Keratinocyte (primary cell): ENCODE data around the gene PAN2. TPM values are rescaled to one million over a fixed set of nuclear protein-coding genes. Genes with fewer than 3 reads are reported as not detected.
"Not testable (repeated sequence)": the region's sequence is repeated elsewhere in the genome, so short reads cannot be mapped to it uniquely, and the experiment has no call there.

Source experiments
- DNase-seq: peaks from one replicate; pipeline ENCODE4 v3.0.0-alpha.2; 2011; ENCODE audit warnings: low read depth, missing footprints, low spot score
- FAIRE-seq: peaks from 2 replicates; lab custom pipeline; 2011; peaks lifted over from hg19 to GRCh38; lab: Jason Lieb, UNC
- H2AFZ ChIP-seq: 2 replicates; pipeline ENCODE4 v1.6.0; 2012; ENCODE audit warnings: low read length, control low read depth, inconsistent platforms; ENCODE audit not compliant: control insufficient read depth
- H3K27ac ChIP-seq: 2 replicates; pipeline ENCODE4 v1.5.1; 2011; ENCODE audit warnings: low read length; ENCODE audit not compliant: control insufficient read depth, insufficient read depth
- H3K27me3 ChIP-seq: 3 replicates; pipeline ENCODE4 v1.6.0; 2011; ENCODE audit warnings: low read length; ENCODE audit not compliant: control insufficient read depth, insufficient read depth; ENCODE audit errors: extremely low read depth
- H3K36me3 ChIP-seq, 2 experiments: 2 replicates in 1 of 2; 3 replicates in 1 of 2; pipeline ENCODE4 v1.5.1; 2011; ENCODE audit warnings: low read length in 2 of 2, mild to moderate bottlenecking in 1 of 2; ENCODE audit not compliant: control insufficient read depth in 2 of 2, insufficient read depth in 2 of 2; ENCODE audit errors: extremely low read depth in 1 of 2
- H3K4me1 ChIP-seq: 3 replicates; pipeline ENCODE4 v1.5.1; 2011; ENCODE audit warnings: low read length; ENCODE audit not compliant: control insufficient read depth, insufficient read depth; ENCODE audit errors: extremely low read depth
- H3K4me2 ChIP-seq: 3 replicates; pipeline ENCODE4 v1.6.0; 2011; ENCODE audit warnings: low read depth, low read length; ENCODE audit not compliant: control insufficient read depth, insufficient read depth; ENCODE audit errors: extremely low read depth
- H3K4me3 ChIP-seq, 3 experiments: fragments of 200-600 bp in 1 of 3; sonication (generic) in 1 of 3; 2 replicates in 2 of 3; 3 replicates in 1 of 3; pipeline ENCODE4 v1.5.1; 2011 to 2016; ENCODE audit warnings: low read length in 3 of 3, mild to moderate bottlenecking in 3 of 3, control low read depth in 2 of 3, inconsistent platforms in 1 of 3, low read depth in 1 of 3, mixed read lengths in 1 of 3, mixed run types in 1 of 3, moderate library complexity in 1 of 3; ENCODE audit not compliant: control insufficient read depth in 2 of 3, insufficient read depth in 2 of 3; ENCODE audit errors: extremely low read depth in 1 of 3
- H3K79me2 ChIP-seq: 2 replicates; pipeline ENCODE4 v1.6.0; 2012; ENCODE audit warnings: low read length; ENCODE audit not compliant: control insufficient read depth, insufficient read depth
- H3K9ac ChIP-seq: 3 replicates; pipeline ENCODE4 v1.6.0; 2011; ENCODE audit warnings: low read length; ENCODE audit not compliant: control insufficient read depth, insufficient read depth; ENCODE audit errors: extremely low read depth
- H3K9me1 ChIP-seq: 3 replicates; pipeline ENCODE4 v1.6.0; 2011; ENCODE audit warnings: low read length; ENCODE audit not compliant: control insufficient read depth, insufficient read depth; ENCODE audit errors: extremely low read depth
- H3K9me3 ChIP-seq: 2 replicates; pipeline ENCODE4 v1.5.1; 2012; ENCODE audit warnings: low read depth, low read length; ENCODE audit not compliant: control insufficient read depth
- H4K20me1 ChIP-seq: 3 replicates; pipeline ENCODE4 v1.6.0; 2011; ENCODE audit warnings: low read length; ENCODE audit not compliant: control insufficient read depth, insufficient read depth; ENCODE audit errors: extremely low read depth
- CTCF ChIP-seq, 3 experiments: IDR thresholded peaks in 1 of 3; conservative IDR thresholded peaks in 1 of 3; optimal IDR thresholded peaks in 1 of 3; 2 replicates in 2 of 3; 3 replicates in 1 of 3; pipeline versions ENCODE3 to v1.5.1; 2011; ENCODE audit warnings: low read length in 3 of 3, mild to moderate bottlenecking in 3 of 3, moderate library complexity in 2 of 3, control low read depth in 1 of 3, inconsistent platforms in 1 of 3; ENCODE audit not compliant: insufficient read depth in 2 of 3; ENCODE audit errors: extremely low read depth in 1 of 3
- EZH2 ChIP-seq: IDR thresholded peaks from one replicate; pipeline ENCODE4 v1.6.1; 2012; ENCODE audit warnings: inconsistent platforms, mild to moderate bottlenecking, low read length, moderate library complexity
- dilution Hi-C: fragments of 300-500 bp; cut with MboI; formaldehyde crosslinking; loops from one replicate; pipeline ENCODE4 v1.7.0; 2020; ENCODE audit warnings: low sequenced_read_pairs; ENCODE audit not compliant: extremely low pct_ligation_motif_present
- polyA plus RNA-seq, 5 experiments: library from polyadenylated mRNA; depleted of rRNA in 3 of 5; stranded (reverse) in 3 of 5; stranded (forward) in 1 of 5; unstranded in 1 of 5; fragments of >200 nt; gene quantifications; 1 replicate in 1 of 5; 2 replicates in 3 of 5; 3 replicates in 1 of 5; pipeline versions ENCODE4 v1.2.1 to v1.2.3, GENCODE V29; 2011 to 2012; ENCODE audit warnings: missing spikeins in 2 of 5, low read depth in 1 of 5, low replicate concordance in 1 of 5

Gene PAN2
- polyA plus RNA-seq, 1 donor (not counting 4 experiments of a cell fraction or from before 2014, with no cell fraction given): 26.3 TPM

GRCh38 chr12:56280849-56281248 is 53.0 kb downstream of the PAN2 start:
- Histone ChIP-seq H3K4me3 (no peak overlapping the region), H4K20me1 (no peaks in the 10 kb centered on the region), H3K79me2 (no peaks in the 10 kb centered on the region), H3K9me1 (no peaks in the 10 kb centered on the region), H3K4me2 (no peak overlapping the region), H3K4me1 (no peaks in the 10 kb centered on the region), H3K9me3 (no peaks in the 10 kb centered on the region), H3K27me3 (no peaks in the 10 kb centered on the region), H3K9ac (no peak overlapping the region), H2AFZ (no peak overlapping the region), H3K36me3 (peaks cover 26 to 42% of the 10 kb centered on the region in 2 experiments), H3K27ac (no peak overlapping the region)
- FAIRE-seq (no peak), DNase-seq (no peak)
- TF ChIP-seq EZH2: no peak
- dilution Hi-C loops: no loop called here

GRCh38 chr12:56278905-56279304 is 54.9 kb downstream of the PAN2 start:
- H3K9me3 ChIP-seq: no peaks in the 10 kb centered on the region
- no peak overlapping the region for H3K4me2 ChIP-seq
- dilution Hi-C loops: no loop called here
- FAIRE-seq: no peak
- H2AFZ ChIP-seq: no peak overlapping the region
- H3K79me2 ChIP-seq: no peaks in the 10 kb centered on the region
- no peak for DNase-seq
- no peak overlapping the region for H3K27ac ChIP-seq
- peaks cover 37 to 42% of the 10 kb centered on the region in 2 experiments for H3K36me3 ChIP-seq
- H3K9me1 ChIP-seq: no peaks in the 10 kb centered on the region
- no peaks in the 10 kb centered on the region for H4K20me1 ChIP-seq
- H3K27me3 ChIP-seq: no peaks in the 10 kb centered on the region
- no peak overlapping the region for H3K9ac ChIP-seq
- no peak for TF ChIP-seq EZH2
- no peak for TF ChIP-seq CTCF (optimal IDR thresholded peaks at IDR 0.05 in 1 of 3, IDR thresholded peaks at IDR 0.05 in 1 of 3, conservative IDR thresholded peaks at IDR 0.05 in 1 of 3; ENCODE audit: extremely low read depth in 1 of 3, insufficient read depth in 2 of 3, low read length in 3 of 3)
- H3K4me3 ChIP-seq: no peak overlapping the region
- H3K4me1 ChIP-seq: no peaks in the 10 kb centered on the region

GRCh38 chr12:56274299-56274698 is 59.5 kb downstream of the PAN2 start:
- Histone ChIP-seq H4K20me1 (no peaks in the 10 kb centered on the region), H3K4me2 (no peak overlapping the region), H2AFZ (no peak overlapping the region), H3K9me1 (no peaks in the 10 kb centered on the region), H3K36me3 (peaks cover 27 to 38% of the 10 kb centered on the region in 2 experiments), H3K9ac (no peak overlapping the region), H3K27me3 (no peaks in the 10 kb centered on the region), H3K27ac (no peak overlapping the region), H3K4me1 (no peaks in the 10 kb centered on the region), H3K9me3 (no peaks in the 10 kb centered on the region), H3K79me2 (no peaks in the 10 kb centered on the region), H3K4me3 (no peak overlapping the region)
- DNase-seq (no peak), FAIRE-seq (no peak)
- dilution Hi-C loops: no loop called here
- TF ChIP-seq CTCF (optimal IDR thresholded peaks at IDR 0.05 in 1 of 3, IDR thresholded peaks at IDR 0.05 in 1 of 3, conservative IDR thresholded peaks at IDR 0.05 in 1 of 3; ENCODE audit: extremely low read depth in 1 of 3, insufficient read depth in 2 of 3, low read length in 3 of 3): no peak
- TF ChIP-seq EZH2: no peak

GRCh38 chr12:56272468-56272867 is 61.3 kb downstream of the PAN2 start:
- H3K9me1 ChIP-seq, H3K79me2 ChIP-seq, DNase-seq, H3K4me3 ChIP-seq, H4K20me1 ChIP-seq, H3K27ac ChIP-seq, H3K4me2 ChIP-seq, FAIRE-seq, H3K4me1 ChIP-seq, H3K9me3 ChIP-seq, H3K27me3 ChIP-seq, dilution Hi-C loops, H3K9ac ChIP-seq, H2AFZ ChIP-seq: not testable (repeated sequence)
- peaks cover 21 to 31% of the 10 kb centered on the region in 2 experiments for H3K36me3 ChIP-seq
